Neuronal stem cell (in vitro differentiated cells): ENCODE measurements around the gene LRRIQ4.

Source experiments
- DNase-seq: peaks from one replicate; pipeline ENCODE4 v3.0.0-alpha.2; 2013; ENCODE audit warnings: low spot score
- H2AFZ ChIP-seq: one replicate; pipeline ENCODE4 v1.6.1; 2013; ENCODE audit warnings: mild to moderate bottlenecking, low read length, inconsistent platforms
- H2AK5ac ChIP-seq: 2 replicates; pipeline ENCODE4 v1.6.1; 2013; ENCODE audit warnings: low read depth, mild to moderate bottlenecking, inconsistent platforms, low read length, moderate library complexity, mixed read lengths
- H2BK120ac ChIP-seq: 2 replicates; pipeline ENCODE4 v1.6.1; 2013; ENCODE audit warnings: low read depth, mild to moderate bottlenecking, inconsistent platforms, low read length, moderate library complexity, mixed read lengths
- H2BK12ac ChIP-seq: one replicate; pipeline ENCODE4 v1.6.1; 2013; ENCODE audit warnings: low read length, inconsistent platforms
- H2BK15ac ChIP-seq: 2 replicates; pipeline ENCODE4 v1.6.1; 2013; ENCODE audit warnings: mild to moderate bottlenecking, low read length, inconsistent platforms, mixed read lengths
- H2BK5ac ChIP-seq: one replicate; pipeline ENCODE4 v1.6.1; 2013; ENCODE audit warnings: inconsistent platforms, mild to moderate bottlenecking, low read length, moderate library complexity
- H3K14ac ChIP-seq: one replicate; pipeline ENCODE4 v1.6.1; 2013; ENCODE audit warnings: low read length, inconsistent platforms
- H3K18ac ChIP-seq: 2 replicates; pipeline ENCODE4 v1.6.1; 2013; ENCODE audit warnings: low read length, inconsistent platforms
- H3K23ac ChIP-seq: 2 replicates; pipeline ENCODE4 v1.6.1; 2013; ENCODE audit warnings: low read depth, mild to moderate bottlenecking, mixed read lengths, low read length, inconsistent platforms; ENCODE audit not compliant: poor library complexity
- H3K27ac ChIP-seq: replicated peaks from 3 replicates; pipeline ENCODE4 v1.5.1; 2013; ENCODE audit warnings: low read length, inconsistent platforms
- H3K27me3 ChIP-seq, 3 experiments: 2 replicates each; pipeline ENCODE4 v1.6.1; 2013; ENCODE audit warnings: low read length in 3 of 3, mild to moderate bottlenecking in 2 of 3, inconsistent platforms in 1 of 3, low read depth in 1 of 3, mixed read lengths in 1 of 3, moderate library complexity in 1 of 3; ENCODE audit not compliant: control insufficient read depth in 3 of 3, insufficient read depth in 3 of 3
- H3K36me3 ChIP-seq, 2 donors: replicated peaks in 1 of 2; 2 replicates each; pipeline ENCODE4 v1.6.1; 2013; ENCODE audit warnings: low read length in 2 of 2; ENCODE audit not compliant: control insufficient read depth in 2 of 2, insufficient read depth in 2 of 2
- H3K4ac ChIP-seq: 2 replicates; pipeline ENCODE4 v1.6.1; 2013; ENCODE audit warnings: inconsistent platforms, mild to moderate bottlenecking, low read length, moderate library complexity
- H3K4me1 ChIP-seq, 2 donors: 1 replicate in 1 of 2; 2 replicates in 1 of 2; pipeline ENCODE4 v1.6.1; 2013; ENCODE audit warnings: low read length in 2 of 2, low read depth in 1 of 2; ENCODE audit not compliant: control insufficient read depth in 2 of 2, insufficient read depth in 1 of 2
- H3K4me2 ChIP-seq: one replicate; pipeline ENCODE4 v1.6.1; 2013; ENCODE audit warnings: mild to moderate bottlenecking, low read length, inconsistent platforms; ENCODE audit not compliant: insufficient read depth, poor library complexity, severe bottlenecking
- H3K4me3 ChIP-seq, 2 donors: 2 replicates each; pipeline ENCODE4 v1.5.1; 2013; ENCODE audit warnings: low read length in 2 of 2, mild to moderate bottlenecking in 2 of 2, inconsistent platforms in 1 of 2, moderate library complexity in 1 of 2
- H3K79me1 ChIP-seq: one replicate; pipeline ENCODE4 v1.6.1; 2013; ENCODE audit warnings: low read depth, mild to moderate bottlenecking, inconsistent platforms, low read length, moderate library complexity
- H3K9ac ChIP-seq: one replicate; pipeline ENCODE4 v1.6.1; 2013; ENCODE audit warnings: mild to moderate bottlenecking, low read depth, low read length, inconsistent platforms; ENCODE audit not compliant: poor library complexity
- H3K9me3 ChIP-seq, 2 donors: replicated peaks in 1 of 2; 2 replicates each; pipeline versions ENCODE3 to v1.6.1; 2013; ENCODE audit warnings: low read length in 2 of 2, mild to moderate bottlenecking in 2 of 2, inconsistent platforms in 1 of 2, low read depth in 1 of 2, mixed read lengths in 1 of 2, moderate library complexity in 1 of 2; ENCODE audit not compliant: control insufficient read depth in 2 of 2, insufficient read depth in 1 of 2
- H4K8ac ChIP-seq: one replicate; pipeline ENCODE4 v1.6.1; 2013; ENCODE audit warnings: low read depth, mild to moderate bottlenecking, inconsistent platforms, low read length, moderate library complexity
- H4K91ac ChIP-seq: one replicate; pipeline ENCODE4 v1.6.1; 2013; ENCODE audit warnings: low read length, low read depth, mild to moderate bottlenecking, inconsistent platforms; ENCODE audit not compliant: poor library complexity
- WGBS, 2 donors: extraction: QIAGEN DNeasy Blood & Tissue Kit; methylation state at CpG; one replicate each; pipeline ENCODE4 v1.1.7; 2013; ENCODE audit warnings: missing lambda C conversion rate in 2 of 2, mixed read lengths in 1 of 2; ENCODE audit not compliant: insufficient read length in 2 of 2, insufficient replicate concordance in 1 of 2; ENCODE audit errors: extremely low coverage in 2 of 2; 5-methylcytosine and 5-hydroxymethylcytosine counted together

LRRIQ4 gene

DNA sequence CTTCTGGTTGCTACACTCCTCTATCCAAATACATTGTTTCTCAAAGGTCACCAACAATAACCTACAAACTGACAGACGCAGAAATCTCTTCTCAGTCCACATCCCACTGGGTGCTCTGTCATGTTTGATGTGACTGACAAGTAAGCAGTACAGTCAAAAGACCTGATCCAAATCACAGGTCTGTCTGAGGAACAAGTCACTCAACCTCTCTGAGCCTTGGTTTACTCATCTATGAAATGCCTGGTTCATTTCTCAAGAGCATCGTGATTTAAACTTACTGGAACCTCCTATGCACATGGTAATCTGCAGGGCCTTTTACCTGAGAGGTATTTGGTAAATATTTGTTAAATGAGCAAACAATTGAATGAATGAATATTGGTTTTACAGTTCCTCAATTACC is 51.6 kb downstream of the LRRIQ4 start:
- Histone ChIP-seq H3K4me2 (no peak overlapping the region), H3K27ac (no peak overlapping the region), H3K18ac (no peak overlapping the region), H3K9me3 (no peaks in the 10 kb centered on the region), H3K27me3 (peaks cover 0 to 3% (median 0%) of the 10 kb centered on the region in 3 experiments), H2BK120ac (no peak overlapping the region), H3K4me1 (no peaks in the 10 kb centered on the region), H3K14ac (no peak overlapping the region), H3K79me1 (no peaks in the 10 kb centered on the region), H3K4ac (no peak overlapping the region), H2BK12ac (no peak overlapping the region), H4K8ac (no peak overlapping the region), H2BK5ac (no peak overlapping the region), H2BK15ac (no peak overlapping the region), H3K36me3 (no peaks in the 10 kb centered on the region), H3K9ac (no peak overlapping the region), H2AFZ (no peak overlapping the region), H3K23ac (no peak overlapping the region), H4K91ac (no peak overlapping the region), H3K4me3 (no peak overlapping the region), H2AK5ac (no peak overlapping the region)
- DNase-seq, result no peak
- WGBS, 2 donors, result no CpG with 5 or more reads among the region's 2 CpGs

DNA sequence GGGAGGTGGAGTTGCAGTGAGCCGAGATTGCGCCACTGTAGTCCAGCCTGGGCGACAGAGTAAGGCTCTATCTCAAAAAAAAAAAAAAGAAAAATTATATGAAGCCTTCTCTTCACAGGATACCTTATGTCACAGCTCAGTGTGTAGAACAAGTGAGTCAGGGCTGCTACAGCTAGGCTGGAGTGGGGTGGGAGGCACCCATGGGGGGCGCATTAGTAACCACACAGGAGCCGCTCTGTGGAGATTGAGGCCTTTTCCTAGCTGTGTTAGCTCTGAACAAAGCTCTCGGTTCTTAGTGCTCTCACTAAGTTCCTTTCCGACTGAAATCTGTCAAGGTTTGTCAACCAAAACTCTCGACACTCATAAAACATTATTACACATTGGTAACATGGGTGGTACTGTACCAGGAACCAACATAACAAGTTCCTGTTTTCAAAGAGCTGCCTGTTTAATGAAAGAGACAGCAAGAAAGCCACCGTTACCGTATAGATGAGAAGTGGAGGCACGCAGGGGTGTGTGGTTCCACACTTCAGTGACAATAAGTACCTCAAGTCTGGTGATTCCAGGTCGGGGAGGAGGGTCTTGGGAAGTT is 52.6 kb downstream of the LRRIQ4 start:
- Histone ChIP-seq H3K9me3 (no peaks in the 10 kb centered on the region), H2BK15ac (no peak overlapping the region), H3K4ac (no peak overlapping the region), H3K4me2 (no peak overlapping the region), H2AFZ (no peak overlapping the region), H3K4me1 (no peaks in the 10 kb centered on the region), H4K91ac (no peak overlapping the region), H3K27ac (no peak overlapping the region), H3K27me3 (peaks cover 0 to 5% (median 0%) of the 10 kb centered on the region in 3 experiments), H3K23ac (no peak overlapping the region), H3K79me1 (no peaks in the 10 kb centered on the region), H2BK120ac (no peak overlapping the region), H2BK12ac (no peak overlapping the region), H2BK5ac (no peak overlapping the region), H3K36me3 (no peaks in the 10 kb centered on the region), H3K14ac (no peak overlapping the region), H3K4me3 (no peak overlapping the region), H4K8ac (no peak overlapping the region), H2AK5ac (no peak overlapping the region), H3K18ac (no peak overlapping the region), H3K9ac (no peak overlapping the region)
- no CpG with 5 or more reads among the region's 12 CpGs for WGBS, 2 donors
- DNase-seq, result no peak

DNA sequence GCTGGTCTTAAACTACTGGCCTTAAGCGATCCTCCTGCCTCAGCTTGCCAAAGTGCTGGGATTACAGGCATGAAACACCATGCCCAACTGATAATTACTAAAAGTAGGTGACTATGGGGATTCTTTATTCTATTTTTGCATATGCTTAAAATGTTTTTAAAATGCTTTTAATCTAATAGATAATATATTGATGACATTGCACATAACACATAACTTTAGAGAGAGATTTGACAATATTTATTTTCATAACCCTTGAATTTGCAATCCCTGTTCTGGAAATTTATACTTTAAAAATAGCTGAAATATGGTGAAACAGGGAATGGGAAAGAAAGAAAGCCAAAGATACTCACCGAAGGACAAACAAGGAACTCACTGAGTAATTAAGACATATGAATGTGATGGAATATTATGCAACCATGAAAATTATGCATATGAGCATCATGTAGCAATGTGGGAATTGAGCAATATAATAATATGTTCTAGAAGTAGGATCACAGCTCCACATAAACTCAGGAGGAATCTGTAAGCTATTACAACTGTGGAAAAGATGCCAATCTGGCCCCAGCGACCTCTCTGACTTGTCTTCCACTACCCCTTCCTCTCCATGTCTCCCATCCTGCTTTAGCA is 55.0 kb downstream of the LRRIQ4 start:
- no peak overlapping the region for H2BK12ac ChIP-seq
- no peak overlapping the region for H2BK15ac ChIP-seq
- no peaks in the 10 kb centered on the region for H3K4me1 ChIP-seq
- no peak overlapping the region for H3K4me2 ChIP-seq
- H2AFZ ChIP-seq, result no peak overlapping the region
- no peak for DNase-seq
- no peak overlapping the region for H4K8ac ChIP-seq
- H3K23ac ChIP-seq, result no peak overlapping the region
- H4K91ac ChIP-seq, result no peak overlapping the region
- H3K4me3 ChIP-seq, result no peak overlapping the region
- no CpG with 5 or more reads among the region's 3 CpGs for WGBS, 2 donors
- no peak overlapping the region for H2BK120ac ChIP-seq
- H3K14ac ChIP-seq, result no peak overlapping the region
- peaks cover 0 to 8% (median 0%) of the 10 kb centered on the region in 3 experiments for H3K27me3 ChIP-seq
- H3K36me3 ChIP-seq, result no peaks in the 10 kb centered on the region
- H3K27ac ChIP-seq, result no peak overlapping the region
- H2BK5ac ChIP-seq, result no peak overlapping the region
- no peak overlapping the region for H3K4ac ChIP-seq
- no peak overlapping the region for H2AK5ac ChIP-seq
- H3K9me3 ChIP-seq, result no peaks in the 10 kb centered on the region
- H3K9ac ChIP-seq, result no peak overlapping the region
- H3K18ac ChIP-seq, result no peak overlapping the region
- H3K79me1 ChIP-seq, result no peaks in the 10 kb centered on the region

DNA sequence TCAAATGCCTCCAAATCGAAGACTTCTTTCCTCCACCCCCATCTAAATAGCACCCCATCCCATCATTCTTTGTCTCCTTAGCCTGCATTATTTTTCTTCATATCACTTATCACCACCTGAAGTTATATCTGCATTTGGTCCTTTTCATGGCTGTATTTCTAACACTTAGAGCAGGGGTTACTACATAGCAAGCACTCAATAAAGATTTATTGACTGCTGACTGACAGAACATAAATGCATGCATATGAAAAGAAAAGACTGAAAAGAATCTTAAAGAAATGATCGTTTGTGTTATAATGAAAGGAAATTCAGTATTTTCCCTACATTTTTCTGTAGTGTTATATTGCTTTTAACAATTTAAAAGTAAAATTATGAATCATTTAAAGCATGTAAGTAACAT is 55.7 kb downstream of the LRRIQ4 start:
- H3K4me3 ChIP-seq, result no peak overlapping the region
- no peaks in the 10 kb centered on the region for H3K79me1 ChIP-seq
- H4K8ac ChIP-seq, result no peak overlapping the region
- no peak overlapping the region for H3K18ac ChIP-seq
- H2AFZ ChIP-seq, result no peak overlapping the region
- no peak for DNase-seq
- H3K9me3 ChIP-seq, result no peaks in the 10 kb centered on the region
- H2BK15ac ChIP-seq, result no peak overlapping the region
- H2BK5ac ChIP-seq, result no peak overlapping the region
- no peak overlapping the region for H4K91ac ChIP-seq
- H3K14ac ChIP-seq, result no peak overlapping the region
- no peak overlapping the region for H2BK120ac ChIP-seq
- H3K36me3 ChIP-seq, result no peaks in the 10 kb centered on the region
- no peaks in the 10 kb centered on the region for H3K4me1 ChIP-seq
- no peak overlapping the region for H3K4me2 ChIP-seq
- no peak overlapping the region for H3K27ac ChIP-seq
- H2AK5ac ChIP-seq, result no peak overlapping the region
- H3K4ac ChIP-seq, result no peak overlapping the region
- no peak overlapping the region for H2BK12ac ChIP-seq
- WGBS, 2 donors, result no CpG with 5 or more reads among the region's 2 CpGs
- H3K27me3 ChIP-seq, result peaks cover 0 to 8% (median 0%) of the 10 kb centered on the region in 3 experiments
- no peak overlapping the region for H3K9ac ChIP-seq
- no peak overlapping the region for H3K23ac ChIP-seq
